ENCODE data around the gene ZMYM1.

- TF ChIP-seq CTCF (conservative IDR thresholded peaks at IDR 0.05) (no peak), EZH2 (IDR thresholded peaks at IDR 0.05; ENCODE audit: low read depth) (no peak)
Observed at GRCh38 chr1:35062518-35063196, 16.5 kb upstream of the ZMYM1 start.

Measured in PC-9 (cell line).